Tibial artery (tissue), 4 donors: ENCODE data around the gene COQ7.

Source experiments
- DNase-seq, 2 donors: peaks; one replicate each; pipeline ENCODE4 v3.0.0-alpha.2; 2019
- H3K27ac ChIP-seq, 2 donors: fragments of 200-600 bp; sonication (generic) in 1 of 2; 1 replicate in 1 of 2; 2 replicates in 1 of 2; pipeline ENCODE4 v1.5.1; 2018 to 2019; ENCODE audit warnings: mild to moderate bottlenecking in 1 of 2
- H3K27me3 ChIP-seq, 2 donors: fragments of 200-600 bp; sonication (generic) in 1 of 2; one replicate each; pipeline versions ENCODE4 v1.5.1 to v1.6.0; 2016 to 2019
- H3K36me3 ChIP-seq, 3 donors: fragments of 200-600 bp; sonication (generic) in 2 of 3; one replicate each; pipeline ENCODE4 v1.5.1; 2016 to 2019; ENCODE audit warnings: mild to moderate bottlenecking in 2 of 3
- H3K4me1 ChIP-seq, 4 donors: fragments of 200-600 bp; sonication (generic) in 2 of 4; 1 replicate in 3 of 4; 2 replicates in 1 of 4; pipeline ENCODE4 v1.5.1; 2016 to 2019
- H3K4me3 ChIP-seq, 2 donors: fragments of 200-600 bp; sonication (generic) in 1 of 2; 1 replicate in 1 of 2; 2 replicates in 1 of 2; pipeline ENCODE4 v1.5.1; 2018 to 2019; ENCODE audit warnings: mild to moderate bottlenecking in 2 of 2
- H3K9me3 ChIP-seq, 3 donors: fragments of 200-600 bp; sonication (generic) in 1 of 3; one replicate each; pipeline ENCODE4 v1.5.1; 2016 to 2019
- CTCF ChIP-seq, 2 experiments: fragments of 200-600 bp in 1 of 2; fragments of 450-650 bp in 1 of 2; IDR thresholded peaks; one replicate each; pipeline ENCODE4 v1.5.1; 2017 to 2019; ENCODE audit warnings: antibody characterized with exemption in 2 of 2, mild to moderate bottlenecking in 1 of 2, moderate library complexity in 1 of 2
- intact Hi-C: fragments of 100-400 bp; cut with DNase I; formaldehyde crosslinking; loops from one replicate; pipeline ENCODE4 v1.15.0; 2023; ENCODE audit warnings: low total_unique reads

COQ7 gene

DNA sequence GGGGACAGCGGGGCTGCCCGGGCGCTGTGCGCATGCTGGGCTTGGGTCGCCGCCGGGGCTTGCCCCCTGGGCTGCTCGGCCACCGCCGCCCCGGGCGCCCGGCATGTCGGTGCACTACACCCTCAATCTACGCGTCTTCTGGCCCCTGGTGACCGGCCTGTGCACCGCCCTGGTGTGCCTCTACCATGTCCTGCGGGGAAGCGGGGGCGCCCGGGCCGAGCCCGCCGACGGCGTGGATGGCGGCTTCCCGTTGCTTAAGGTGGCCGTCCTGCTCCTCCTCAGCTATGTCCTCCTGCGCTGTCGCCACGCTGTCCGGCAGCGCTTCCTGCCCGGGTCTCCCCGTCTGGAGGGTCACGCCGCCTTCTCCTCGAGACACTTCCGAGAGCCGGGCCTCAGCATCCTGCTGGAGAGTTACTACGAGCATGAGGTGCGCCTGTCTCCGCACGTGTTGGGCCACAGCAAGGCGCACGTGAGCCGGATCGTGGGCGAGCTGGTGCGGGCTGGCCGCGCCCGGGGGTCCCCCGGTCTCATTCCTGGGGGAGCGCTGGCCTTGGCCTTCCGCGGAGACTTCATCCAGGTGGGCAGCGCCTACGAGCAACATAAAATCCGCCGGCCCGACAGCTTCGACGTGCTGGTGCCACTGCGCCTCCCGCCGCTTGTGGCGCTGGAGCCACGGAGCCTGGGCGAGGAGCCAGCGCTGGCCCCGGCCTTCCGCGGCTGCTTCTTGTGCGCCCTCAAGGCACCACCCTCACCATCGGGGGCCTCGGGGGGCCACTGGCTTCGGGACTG is 47.1 kb downstream of the COQ7 start:
- peaks cover 0 to 13% (median 13%) of the 10 kb centered on the region in 3 donors for H3K36me3 ChIP-seq
- peak; percentile 73 to 87 for DNase-seq
- TF ChIP-seq CTCF (IDR thresholded peaks at IDR 0.05) = peak in 1 of 2 experiments; percentile 32
- peak overlapping the region; percentile 95 to 98 for H3K27ac ChIP-seq
- no peaks in the 10 kb centered on the region for H3K9me3 ChIP-seq
- peaks cover 3 to 56% (median 47%) of the 10 kb centered on the region in 4 donors for H3K4me1 ChIP-seq
- H3K4me3 ChIP-seq = peak overlapping the region; percentile 82 to 98
- intact Hi-C loops = no loop called here
- no peaks in the 10 kb centered on the region for H3K27me3 ChIP-seq

DNA sequence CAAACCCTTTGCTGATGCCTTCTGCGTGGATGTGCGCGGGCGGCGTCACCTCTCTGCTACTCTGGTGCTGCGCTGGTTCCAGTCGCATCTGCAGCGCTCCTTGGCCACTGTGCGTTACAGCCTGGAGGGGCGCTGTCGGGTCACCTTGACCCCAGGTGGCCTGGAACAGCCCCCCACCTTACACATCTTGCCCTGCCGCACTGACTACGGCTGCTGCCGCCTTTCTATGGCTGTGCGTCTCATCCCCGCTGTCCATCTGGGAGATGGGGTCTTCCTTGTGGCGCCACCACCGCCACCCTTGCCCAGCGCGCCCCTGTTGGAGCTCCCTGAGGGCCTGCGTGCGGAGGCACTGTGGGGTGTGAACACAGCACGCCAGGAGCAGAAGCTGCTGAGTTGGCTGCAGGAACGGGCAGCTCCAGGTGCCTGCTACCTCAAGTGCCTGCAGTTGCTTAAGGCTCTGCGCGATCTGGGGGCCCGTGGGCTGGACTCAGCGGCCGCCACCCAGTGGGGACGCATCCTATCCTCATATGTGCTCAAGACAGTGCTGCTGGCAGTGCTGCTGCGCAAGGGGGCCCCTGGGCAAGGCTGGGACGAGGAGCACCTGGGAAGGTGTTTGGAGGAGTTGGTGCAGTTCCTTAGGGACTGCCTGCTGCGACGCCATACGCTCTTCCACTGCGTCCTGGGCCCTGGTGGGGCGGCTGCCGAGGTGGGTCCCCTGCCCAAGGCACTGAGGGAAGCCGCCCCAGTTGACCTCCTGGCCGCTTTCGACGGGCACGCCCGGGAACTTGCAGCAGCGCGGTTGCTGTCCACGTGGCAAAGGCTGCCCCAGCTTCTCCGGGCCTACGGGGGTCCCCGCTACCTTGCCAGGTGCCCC is 48.0 kb downstream of the COQ7 start:
- intact Hi-C loops = no loop called here
- Histone ChIP-seq H3K27me3 (no peaks in the 10 kb centered on the region), H3K4me3 (peak overlapping the region; percentile 82 to 98), H3K36me3 (peaks cover 0 to 13% (median 13%) of the 10 kb centered on the region in 3 donors), H3K27ac (peak overlapping the region; percentile 95 to 98), H3K4me1 (peaks cover 3 to 64% (median 54%) of the 10 kb centered on the region in 4 donors), H3K9me3 (no peaks in the 10 kb centered on the region)
- no peak for TF ChIP-seq CTCF (IDR thresholded peaks at IDR 0.05)
- DNase-seq = peak in 1 of 2 donors; percentile 64

DNA sequence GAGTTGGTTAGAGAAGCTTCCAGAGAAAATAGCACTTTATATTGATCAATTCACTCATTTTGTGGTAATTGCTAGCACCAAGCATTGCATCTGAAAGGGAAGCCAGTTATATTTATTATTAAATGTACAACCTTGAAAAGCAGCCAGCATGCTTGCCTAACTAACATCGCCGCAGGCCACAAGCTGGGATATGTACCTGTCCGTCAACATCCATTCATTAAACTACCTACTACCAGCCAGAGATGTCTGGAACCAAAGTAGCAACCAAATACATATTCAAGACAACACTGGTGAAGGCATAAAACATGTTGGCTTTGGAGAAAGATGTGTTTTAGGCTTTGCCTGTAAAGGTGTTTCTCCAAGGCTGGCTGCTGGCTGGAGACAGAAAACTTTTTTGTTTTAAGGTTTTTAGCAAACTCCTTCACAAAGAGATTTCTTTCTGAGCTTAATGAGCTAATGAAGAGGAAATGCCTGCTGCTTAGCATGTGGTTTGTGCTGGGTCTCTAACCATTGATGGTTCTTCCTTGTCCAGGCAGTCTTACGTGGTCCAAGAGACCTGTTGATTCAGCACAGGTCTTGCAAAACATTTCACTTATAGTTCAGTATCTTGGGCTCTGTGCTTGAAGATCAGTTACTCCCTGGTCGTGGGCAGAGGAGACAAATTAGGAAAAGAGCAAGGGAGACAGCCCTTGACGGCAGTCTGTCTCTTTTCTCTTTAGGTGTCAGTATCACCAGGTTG is 49.5 kb downstream of the COQ7 start:
- DNase-seq = peak in 1 of 2 donors; percentile 19
- Histone ChIP-seq H3K36me3 (peaks cover 0 to 21% (median 21%) of the 10 kb centered on the region in 3 donors), H3K4me1 (peaks cover 3 to 68% (median 54%) of the 10 kb centered on the region in 4 donors), H3K27me3 (no peaks in the 10 kb centered on the region), H3K4me3 (no peak overlapping the region), H3K27ac (peak overlapping the region; percentile 55 to 73), H3K9me3 (no peaks in the 10 kb centered on the region)
- intact Hi-C loops = no loop called here
- no peak for TF ChIP-seq CTCF (IDR thresholded peaks at IDR 0.05)

GRCh38 chr16:19118938-19119431 is 51.6 kb downstream of the COQ7 start:
- H3K27me3 ChIP-seq = no peaks in the 10 kb centered on the region
- peaks cover 0 to 22% (median 22%) of the 10 kb centered on the region in 3 donors for H3K36me3 ChIP-seq
- H3K4me1 ChIP-seq = peaks cover 3 to 60% (median 50%) of the 10 kb centered on the region in 4 donors
- intact Hi-C loops = no loop called here
- TF ChIP-seq CTCF (IDR thresholded peaks at IDR 0.05) = no peak
- peak overlapping the region; percentile 37 to 41 for H3K4me3 ChIP-seq
- no peaks in the 10 kb centered on the region for H3K9me3 ChIP-seq
- peak; percentile 62 to 73 for DNase-seq
- peak overlapping the region; percentile 55 to 73 for H3K27ac ChIP-seq

DNA sequence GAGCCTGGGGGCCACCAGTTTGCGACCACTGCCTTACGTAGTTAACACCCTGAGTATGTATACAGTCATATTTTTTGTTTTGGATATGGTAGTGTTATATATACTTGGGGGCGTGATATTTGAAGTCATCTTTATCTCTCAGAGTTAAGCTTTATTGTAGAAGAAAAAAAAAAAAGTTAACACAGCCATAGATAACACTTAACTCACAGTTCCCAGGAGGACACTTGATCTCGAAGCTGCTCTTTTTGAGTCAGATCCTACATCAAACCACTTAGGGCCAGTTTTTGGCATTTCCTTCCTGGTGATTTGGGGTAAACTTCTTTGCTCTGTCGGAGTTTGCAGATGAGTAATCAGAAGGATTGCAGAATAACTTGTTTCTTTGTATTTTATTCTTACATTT is 52.1 kb downstream of the COQ7 start:
- H3K27ac ChIP-seq = peak overlapping the region; percentile 55 to 73
- TF ChIP-seq CTCF (IDR thresholded peaks at IDR 0.05) = no peak
- intact Hi-C loops = no loop called here
- H3K9me3 ChIP-seq = no peaks in the 10 kb centered on the region
- no peaks in the 10 kb centered on the region for H3K27me3 ChIP-seq
- peaks cover 3 to 60% (median 49%) of the 10 kb centered on the region in 4 donors for H3K4me1 ChIP-seq
- peaks cover 0 to 22% (median 22%) of the 10 kb centered on the region in 3 donors for H3K36me3 ChIP-seq
- DNase-seq = peak in 1 of 2 donors; percentile 4
- H3K4me3 ChIP-seq = peak overlapping the region; percentile 37 to 41
